Endothelial cell of coronary artery (primary cell): ENCODE measurements around the gene MRPL21. TPM values are rescaled to one million over a fixed set of nuclear protein-coding genes. Genes with fewer than 3 reads are reported as not detected.

Experiments
- total RNA-seq: library from RNA; depleted of rRNA; stranded (reverse); fragments of >200 nt; gene quantifications from 2 replicates; pipeline ENCODE4 v1.2.3, GENCODE V29; 2014

Gene MRPL21
- total RNA-seq = 75.7 and 100 TPM in 2 replicates

GRCh38 chr11:68903288-68904247, at the start of gene MRPL21, which contains the start of gene IGHMBP2:
TSS of gene MRPL21 (minus strand) at chr11:68903832. CDS start at chr11:68903810, 22 bp downstream.
TSS of gene IGHMBP2 (plus strand) at chr11:68903891. CDS start at chr11:68903953, 62 bp downstream.

GRCh38 chr11:68841718-68842426, 61.8 kb downstream of the MRPL21 start, which contains the start of gene CPT1A:
TSS of gene CPT1A (minus strand) at chr11:68841916. CDS start at chr11:68815474, 26,442 bp downstream.

Other genes starting within 250 kb of the MRPL21 start
- gene GAL, start 219.3 kb downstream of the MRPL21 start, total RNA-seq = 0.28 and 2.7 TPM in 2 replicates
- 0.54 and 0.66 TPM in 2 replicates for gene TESMIN, start 152.3 kb downstream of the MRPL21 start, total RNA-seq
- gene CPT1A, start 61.9 kb downstream of the MRPL21 start, total RNA-seq = 66.5 and 109 TPM in 2 replicates
- gene IGHMBP2, start 59 bp upstream of the MRPL21 start, total RNA-seq = 8.5 and 9.8 TPM in 2 replicates
- gene MRGPRD, start 77.2 kb upstream of the MRPL21 start, total RNA-seq = not detected in 2 replicates
- gene MRGPRF, start 109.4 kb upstream of the MRPL21 start, total RNA-seq = 0.38 TPM in 1 of 2 replicates, not detected in the other
- 8.9 and 9.6 TPM in 2 replicates for gene TPCN2, start 145.1 kb upstream of the MRPL21 start, total RNA-seq